ENCODE data around the gene FGD2. TPM values are rescaled to one million over a fixed set of nuclear protein-coding genes. Genes with fewer than 3 reads are reported as not detected.

FGD2 gene
- total and polyA plus RNA-seq, 9 of the 15 experiments (the other 6 are each of a cell fraction or from before 2014, with no cell fraction given), result 0.09 TPM; not detected in 8

GRCh38 chr6:37050045-37050853 lies 44.8 kb downstream of the FGD2 start (continued):
- TF ChIP-seq, protein P1, sequence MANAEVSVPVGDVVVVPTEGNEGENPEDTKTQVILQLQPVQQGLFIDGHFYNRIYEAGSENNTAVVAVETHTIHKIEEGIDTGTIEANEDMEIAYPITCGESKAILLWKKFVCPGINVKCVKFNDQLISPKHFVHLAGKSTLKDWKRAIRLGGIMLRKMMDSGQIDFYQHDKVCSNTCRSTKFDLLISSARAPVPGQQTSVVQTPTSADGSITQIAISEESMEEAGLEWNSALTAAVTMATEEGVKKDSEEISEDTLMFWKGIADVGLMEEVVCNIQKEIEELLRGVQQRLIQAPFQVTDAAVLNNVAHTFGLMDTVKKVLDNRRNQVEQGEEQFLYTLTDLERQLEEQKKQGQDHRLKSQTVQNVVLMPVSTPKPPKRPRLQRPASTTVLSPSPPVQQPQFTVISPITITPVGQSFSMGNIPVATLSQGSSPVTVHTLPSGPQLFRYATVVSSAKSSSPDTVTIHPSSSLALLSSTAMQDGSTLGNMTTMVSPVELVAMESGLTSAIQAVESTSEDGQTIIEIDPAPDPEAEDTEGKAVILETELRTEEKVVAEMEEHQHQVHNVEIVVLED (CRISPR knock-in tag; IDR thresholded peaks at IDR 0.05), result 0 out of 2 replicates have a peak, but pooled peaks have one; percentile 1
- TF ChIP-seq ZNF696 (CRISPR knock-in tag; conservative IDR thresholded peaks at IDR 0.05) (no peak), ELF1 (tag; IDR thresholded peaks at IDR 0.05) (no peak), MTA1 (IDR thresholded peaks at IDR 0.05; ENCODE audit: borderline replicate concordance) (peak; percentile 61; the same call in 1 of the 2 replicates), TFAM (CRISPR knock-in tag; conservative IDR thresholded peaks at IDR 0.05) (no peak), TAF15 (IDR thresholded peaks at IDR 0.05; ENCODE audit: low read depth, low read length) (no peak), ETV5 (CRISPR knock-in tag; IDR thresholded peaks at IDR 0.05; ENCODE audit: low read depth) (peak; percentile 98), RBM14 (IDR thresholded peaks at IDR 0.05; ENCODE audit: borderline replicate concordance, insufficient read depth, low read depth, low read length) (no peak), CXXC5 (CRISPR knock-in tag; IDR thresholded peaks at IDR 0.05) (peak; percentile 85), SMC3 (conservative IDR thresholded peaks at IDR 0.05; ENCODE audit: insufficient read depth, low read depth, low read length) (no peak), L3MBTL2 (IDR thresholded peaks at IDR 0.05) (peak; percentile 92)
- TF ChIP-seq, protein P2, sequence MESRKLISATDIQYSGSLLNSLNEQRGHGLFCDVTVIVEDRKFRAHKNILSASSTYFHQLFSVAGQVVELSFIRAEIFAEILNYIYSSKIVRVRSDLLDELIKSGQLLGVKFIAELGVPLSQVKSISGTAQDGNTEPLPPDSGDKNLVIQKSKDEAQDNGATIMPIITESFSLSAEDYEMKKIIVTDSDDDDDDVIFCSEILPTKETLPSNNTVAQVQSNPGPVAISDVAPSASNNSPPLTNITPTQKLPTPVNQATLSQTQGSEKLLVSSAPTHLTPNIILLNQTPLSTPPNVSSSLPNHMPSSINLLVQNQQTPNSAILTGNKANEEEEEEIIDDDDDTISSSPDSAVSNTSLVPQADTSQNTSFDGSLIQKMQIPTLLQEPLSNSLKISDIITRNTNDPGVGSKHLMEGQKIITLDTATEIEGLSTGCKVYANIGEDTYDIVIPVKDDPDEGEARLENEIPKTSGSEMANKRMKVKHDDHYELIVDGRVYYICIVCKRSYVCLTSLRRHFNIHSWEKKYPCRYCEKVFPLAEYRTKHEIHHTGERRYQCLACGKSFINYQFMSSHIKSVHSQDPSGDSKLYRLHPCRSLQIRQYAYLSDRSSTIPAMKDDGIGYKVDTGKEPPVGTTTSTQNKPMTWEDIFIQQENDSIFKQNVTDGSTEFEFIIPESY (CRISPR knock-in tag; IDR thresholded peaks at IDR 0.05), result no peak
- TF ChIP-seq, protein P3, sequence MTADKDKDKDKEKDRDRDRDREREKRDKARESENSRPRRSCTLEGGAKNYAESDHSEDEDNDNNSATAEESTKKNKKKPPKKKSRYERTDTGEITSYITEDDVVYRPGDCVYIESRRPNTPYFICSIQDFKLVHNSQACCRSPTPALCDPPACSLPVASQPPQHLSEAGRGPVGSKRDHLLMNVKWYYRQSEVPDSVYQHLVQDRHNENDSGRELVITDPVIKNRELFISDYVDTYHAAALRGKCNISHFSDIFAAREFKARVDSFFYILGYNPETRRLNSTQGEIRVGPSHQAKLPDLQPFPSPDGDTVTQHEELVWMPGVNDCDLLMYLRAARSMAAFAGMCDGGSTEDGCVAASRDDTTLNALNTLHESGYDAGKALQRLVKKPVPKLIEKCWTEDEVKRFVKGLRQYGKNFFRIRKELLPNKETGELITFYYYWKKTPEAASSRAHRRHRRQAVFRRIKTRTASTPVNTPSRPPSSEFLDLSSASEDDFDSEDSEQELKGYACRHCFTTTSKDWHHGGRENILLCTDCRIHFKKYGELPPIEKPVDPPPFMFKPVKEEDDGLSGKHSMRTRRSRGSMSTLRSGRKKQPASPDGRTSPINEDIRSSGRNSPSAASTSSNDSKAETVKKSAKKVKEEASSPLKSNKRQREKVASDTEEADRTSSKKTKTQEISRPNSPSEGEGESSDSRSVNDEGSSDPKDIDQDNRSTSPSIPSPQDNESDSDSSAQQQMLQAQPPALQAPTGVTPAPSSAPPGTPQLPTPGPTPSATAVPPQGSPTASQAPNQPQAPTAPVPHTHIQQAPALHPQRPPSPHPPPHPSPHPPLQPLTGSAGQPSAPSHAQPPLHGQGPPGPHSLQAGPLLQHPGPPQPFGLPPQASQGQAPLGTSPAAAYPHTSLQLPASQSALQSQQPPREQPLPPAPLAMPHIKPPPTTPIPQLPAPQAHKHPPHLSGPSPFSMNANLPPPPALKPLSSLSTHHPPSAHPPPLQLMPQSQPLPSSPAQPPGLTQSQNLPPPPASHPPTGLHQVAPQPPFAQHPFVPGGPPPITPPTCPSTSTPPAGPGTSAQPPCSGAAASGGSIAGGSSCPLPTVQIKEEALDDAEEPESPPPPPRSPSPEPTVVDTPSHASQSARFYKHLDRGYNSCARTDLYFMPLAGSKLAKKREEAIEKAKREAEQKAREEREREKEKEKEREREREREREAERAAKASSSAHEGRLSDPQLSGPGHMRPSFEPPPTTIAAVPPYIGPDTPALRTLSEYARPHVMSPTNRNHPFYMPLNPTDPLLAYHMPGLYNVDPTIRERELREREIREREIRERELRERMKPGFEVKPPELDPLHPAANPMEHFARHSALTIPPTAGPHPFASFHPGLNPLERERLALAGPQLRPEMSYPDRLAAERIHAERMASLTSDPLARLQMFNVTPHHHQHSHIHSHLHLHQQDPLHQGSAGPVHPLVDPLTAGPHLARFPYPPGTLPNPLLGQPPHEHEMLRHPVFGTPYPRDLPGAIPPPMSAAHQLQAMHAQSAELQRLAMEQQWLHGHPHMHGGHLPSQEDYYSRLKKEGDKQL (CRISPR knock-in tag; IDR thresholded peaks at IDR 0.05; ENCODE audit: borderline replicate concordance), result no peak
- TF ChIP-seq, protein P4, sequence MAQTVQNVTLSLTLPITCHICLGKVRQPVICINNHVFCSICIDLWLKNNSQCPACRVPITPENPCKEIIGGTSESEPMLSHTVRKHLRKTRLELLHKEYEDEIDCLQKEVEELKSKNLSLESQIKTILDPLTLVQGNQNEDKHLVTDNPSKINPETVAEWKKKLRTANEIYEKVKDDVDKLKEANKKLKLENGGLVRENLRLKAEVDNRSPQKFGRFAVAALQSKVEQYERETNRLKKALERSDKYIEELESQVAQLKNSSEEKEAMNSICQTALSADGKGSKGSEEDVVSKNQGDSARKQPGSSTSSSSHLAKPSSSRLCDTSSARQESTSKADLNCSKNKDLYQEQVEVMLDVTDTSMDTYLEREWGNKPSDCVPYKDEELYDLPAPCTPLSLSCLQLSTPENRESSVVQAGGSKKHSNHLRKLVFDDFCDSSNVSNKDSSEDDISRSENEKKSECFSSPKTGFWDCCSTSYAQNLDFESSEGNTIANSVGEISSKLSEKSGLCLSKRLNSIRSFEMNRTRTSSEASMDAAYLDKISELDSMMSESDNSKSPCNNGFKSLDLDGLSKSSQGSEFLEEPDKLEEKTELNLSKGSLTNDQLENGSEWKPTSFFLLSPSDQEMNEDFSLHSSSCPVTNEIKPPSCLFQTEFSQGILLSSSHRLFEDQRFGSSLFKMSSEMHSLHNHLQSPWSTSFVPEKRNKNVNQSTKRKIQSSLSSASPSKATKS (CRISPR knock-in tag; IDR thresholded peaks at IDR 0.05), result peak; percentile 69; the same call in 1 of the 2 replicates
